IPS-15b (cell line): ENCODE results near the gene EFNB2.

Experiments used
- H3K27me3 ChIP-seq: one replicate; pipeline ENCODE4 v1.6.1; 2013; ENCODE audit warnings: low read length; ENCODE audit not compliant: control insufficient read depth, insufficient read depth
- H3K36me3 ChIP-seq: one replicate; pipeline ENCODE4 v1.6.1; 2013; ENCODE audit warnings: low read length; ENCODE audit not compliant: control insufficient read depth, insufficient read depth
- H3K4me1 ChIP-seq: one replicate; pipeline ENCODE4 v1.6.1; 2013; ENCODE audit warnings: mild to moderate bottlenecking, low read length; ENCODE audit not compliant: control insufficient read depth, insufficient read depth
- H3K4me3 ChIP-seq: one replicate; pipeline ENCODE4 v1.5.1; 2013; ENCODE audit warnings: low read depth, low read length
- H3K9ac ChIP-seq: one replicate; pipeline ENCODE4 v1.6.1; 2013; ENCODE audit warnings: low read depth, mild to moderate bottlenecking, low read length
- H3K9me3 ChIP-seq: one replicate; pipeline ENCODE4 v1.6.1; 2013; ENCODE audit warnings: mild to moderate bottlenecking, low read length; ENCODE audit not compliant: control insufficient read depth, insufficient read depth

EFNB2 gene

GRCh38 chr13:106493533-106494220, 41.8 kb downstream of the EFNB2 start:
- Histone ChIP-seq H3K27me3 (no peaks in the 10 kb centered on the region), H3K36me3 (peaks cover 4% of the 10 kb centered on the region), H3K9me3 (no peaks in the 10 kb centered on the region), H3K4me1 (peaks cover 16% of the 10 kb centered on the region), H3K9ac (no peak overlapping the region), H3K4me3 (no peak overlapping the region)

GRCh38 chr13:106492588-106493475, 42.6 kb downstream of the EFNB2 start:
- Histone ChIP-seq H3K4me3 (no peak overlapping the region), H3K27me3 (no peaks in the 10 kb centered on the region), H3K36me3 (peaks cover 4% of the 10 kb centered on the region), H3K9me3 (no peaks in the 10 kb centered on the region), H3K9ac (no peak overlapping the region), H3K4me1 (peaks cover 8% of the 10 kb centered on the region)

- Histone ChIP-seq H3K36me3 (peaks cover 4% of the 10 kb centered on the region), H3K9me3 (no peaks in the 10 kb centered on the region), H3K27me3 (no peaks in the 10 kb centered on the region), H3K4me1 (peaks cover 6% of the 10 kb centered on the region), H3K4me3 (no peak overlapping the region), H3K9ac (no peak overlapping the region)
Measured at GRCh38 chr13:106491928-106492587, 43.4 kb downstream of the EFNB2 start.

GRCh38 chr13:106491463-106491862, 44.0 kb downstream of the EFNB2 start:
- Histone ChIP-seq H3K27me3 (no peaks in the 10 kb centered on the region), H3K4me1 (peaks cover 3% of the 10 kb centered on the region), H3K36me3 (peaks cover 4% of the 10 kb centered on the region), H3K9me3 (no peaks in the 10 kb centered on the region), H3K4me3 (no peak overlapping the region), H3K9ac (no peak overlapping the region)

GRCh38 chr13:106490569-106491321, 44.7 kb downstream of the EFNB2 start:
- Histone ChIP-seq H3K4me3 (no peak overlapping the region), H3K4me1 (no peaks in the 10 kb centered on the region), H3K9me3 (no peaks in the 10 kb centered on the region)

GRCh38 chr13:106489849-106490568, 45.5 kb downstream of the EFNB2 start:
- H3K36me3 ChIP-seq, result peaks cover 4% of the 10 kb centered on the region

More at GRCh38 chr13:106490569-106491321, 44.7 kb downstream of the EFNB2 start:
- Histone ChIP-seq H3K27me3 (no peaks in the 10 kb centered on the region), H3K36me3 (peaks cover 4% of the 10 kb centered on the region), H3K9ac (no peak overlapping the region)

GRCh38 chr13:106488686-106489085, 46.8 kb downstream of the EFNB2 start:
- Histone ChIP-seq H3K4me1 (peaks cover 2% of the 10 kb centered on the region), H3K9me3 (no peaks in the 10 kb centered on the region)

More at GRCh38 chr13:106489849-106490568, 45.5 kb downstream of the EFNB2 start:
- no peak overlapping the region for H3K4me3 ChIP-seq
- no peaks in the 10 kb centered on the region for H3K9me3 ChIP-seq
- H3K27me3 ChIP-seq, result no peaks in the 10 kb centered on the region
- H3K4me1 ChIP-seq, result no peaks in the 10 kb centered on the region
- H3K9ac ChIP-seq, result no peak overlapping the region

GRCh38 chr13:106488076-106488475, 47.4 kb downstream of the EFNB2 start:
- no peak overlapping the region for H3K9ac ChIP-seq
- H3K9me3 ChIP-seq, result no peaks in the 10 kb centered on the region
- no peaks in the 10 kb centered on the region for H3K27me3 ChIP-seq
- no peak overlapping the region for H3K4me3 ChIP-seq
- H3K4me1 ChIP-seq, result peaks cover 2% of the 10 kb centered on the region
- H3K36me3 ChIP-seq, result peaks cover 2% of the 10 kb centered on the region

More at GRCh38 chr13:106488686-106489085, 46.8 kb downstream of the EFNB2 start:
- Histone ChIP-seq H3K36me3 (peaks cover 4% of the 10 kb centered on the region), H3K9ac (no peak overlapping the region), H3K27me3 (no peaks in the 10 kb centered on the region), H3K4me3 (no peak overlapping the region)

GRCh38 chr13:106487129-106487528, 48.3 kb downstream of the EFNB2 start:
- H3K36me3 ChIP-seq, result no peaks in the 10 kb centered on the region
- peaks cover 2% of the 10 kb centered on the region for H3K4me1 ChIP-seq
- H3K9me3 ChIP-seq, result no peaks in the 10 kb centered on the region
- H3K27me3 ChIP-seq, result no peaks in the 10 kb centered on the region
- H3K4me3 ChIP-seq, result no peak overlapping the region
- no peak overlapping the region for H3K9ac ChIP-seq

GRCh38 chr13:106486287-106486686, 49.2 kb downstream of the EFNB2 start:
- no peak overlapping the region for H3K9ac ChIP-seq
- no peaks in the 10 kb centered on the region for H3K9me3 ChIP-seq
- no peak overlapping the region for H3K4me3 ChIP-seq
- peaks cover 2% of the 10 kb centered on the region for H3K4me1 ChIP-seq
- H3K27me3 ChIP-seq, result no peaks in the 10 kb centered on the region
- H3K36me3 ChIP-seq, result no peaks in the 10 kb centered on the region
